SKM-1 treated with dmso at 0.1 percent for 144 hours (cell line): ENCODE measurements around the gene GDPD5.
A peak's percentile ranks its signal among the peaks of the same experiment; 100 is the strongest.

Experiments used
- DNase-seq: peaks from one replicate; lab custom pipeline; 2025; ENCODE audit not compliant: unreplicated experiment; lab: John Stamatoyannopoulos, UW

Gene GDPD5

GRCh38 chr11:75406338-75406777 lies 119.4 kb downstream of the GDPD5 start:
- no peak for DNase-seq

- DNase-seq: no peak
Measured at GRCh38 chr11:75403983-75404658, 121.6 kb downstream of the GDPD5 start.

- no peak for DNase-seq
Measured at GRCh38 chr11:75403037-75403436, 122.7 kb downstream of the GDPD5 start.

GRCh38 chr11:75402002-75402773 lies 123.6 kb downstream of the GDPD5 start:
- DNase-seq: no peak

GRCh38 chr11:75400146-75400865 lies 125.4 kb downstream of the GDPD5 start:
- DNase-seq: no peak

GRCh38 chr11:75399344-75400145 lies 126.2 kb downstream of the GDPD5 start, which contains the start of gene RPS3:
Gene RPS3, plus strand, starts transcription at chr11:75399518. Its CDS starts 30 bp downstream, at chr11:75399548.
- peak; percentile 92 for DNase-seq

- DNase-seq: no peak
Measured at GRCh38 chr11:75398906-75399305, 126.8 kb downstream of the GDPD5 start.

- no peak for DNase-seq
Measured at GRCh38 chr11:75394085-75394840, 131.5 kb downstream of the GDPD5 start.

GRCh38 chr11:75389925-75390324 lies 135.8 kb downstream of the GDPD5 start:
- DNase-seq: no peak

- DNase-seq: no peak
Measured at GRCh38 chr11:75389276-75389605, 136.5 kb downstream of the GDPD5 start.

- DNase-seq: peak; percentile 60
Measured at GRCh38 chr11:75388386-75389275, 137.1 kb downstream of the GDPD5 start.

GRCh38 chr11:75387736-75388294 lies 137.9 kb downstream of the GDPD5 start:
- DNase-seq: no peak

- DNase-seq: no peak
Measured at GRCh38 chr11:75386942-75387630, 138.7 kb downstream of the GDPD5 start.
